Measurements from ENCODE around the gene DHRS7.

- TF ChIP-seq USF2 (IDR thresholded peaks at IDR 0.05): peak; percentile 76
- peak; percentile 69 for TF ChIP-seq MAX (IDR thresholded peaks at IDR 0.05)
- no peak for TF ChIP-seq MYC (IDR thresholded peaks at IDR 0.05; ENCODE audit: borderline replicate concordance, low read length)
- no peak for TF ChIP-seq CTCF (IDR thresholded peaks at IDR 0.05)
- TF ChIP-seq E2F6 (IDR thresholded peaks at IDR 0.05; ENCODE audit: borderline replicate concordance, low read depth): no peak
- TF ChIP-seq JUNB (IDR thresholded peaks at IDR 0.05): no peak; the same call in 1 of the 2 replicates
- no peak for TF ChIP-seq PHF8 (IDR thresholded peaks at IDR 0.05; ENCODE audit: borderline replicate concordance, low read depth)
Observed at GRCh38 chr14:60151715-60152114, 13.5 kb downstream of the DHRS7 start.

Measured in A549 (cell line).